Measurements from ENCODE around the gene CLSTN2. TPM values are rescaled to one million over a fixed set of nuclear protein-coding genes. Genes with fewer than 3 reads are reported as not detected.

The CLSTN2 gene
- total and polyA plus RNA-seq, 2 experiments from 2014 or later, result 23.0 to 27.0 TPM

DNA sequence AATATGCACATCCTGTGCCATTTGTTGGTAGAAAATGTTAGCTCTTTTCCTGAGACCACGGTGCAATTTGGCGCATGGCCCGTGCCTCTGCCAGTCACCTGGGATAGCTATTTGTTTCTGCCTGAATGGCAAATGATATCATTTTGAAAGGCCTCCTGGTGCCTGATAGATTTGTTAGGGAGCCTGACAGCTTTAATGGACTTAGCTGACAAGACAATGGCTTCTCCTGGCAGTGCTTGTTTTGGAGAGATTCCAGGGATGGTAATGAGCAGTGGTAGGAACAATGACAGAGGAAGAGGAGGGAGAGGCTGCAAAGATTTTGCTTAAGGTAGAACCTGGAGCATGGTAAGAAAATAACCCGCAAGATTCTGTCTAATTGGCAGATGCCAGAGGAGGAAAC lies 268.5 kb downstream of the CLSTN2 start:
- H3K27ac ChIP-seq, result no peak overlapping the region
- no peaks in the 10 kb centered on the region for H3K79me2 ChIP-seq
- peaks cover 2% of the 10 kb centered on the region for H3K27me3 ChIP-seq
- H4K20me1 ChIP-seq (ENCODE audit: insufficient read depth, poor library complexity, severe bottlenecking), result no peaks in the 10 kb centered on the region
- no peaks in the 10 kb centered on the region for H3K36me3 ChIP-seq (replicated peaks; ENCODE audit: insufficient read depth, low read depth)
- no peak overlapping the region for H3K4me3 ChIP-seq
- no peak for DNase-seq (ENCODE audit: low spot score)
- no peaks in the 10 kb centered on the region for H3K4me1 ChIP-seq (ENCODE audit: insufficient read depth)
- H3K9me3 ChIP-seq (ENCODE audit: low read depth), result no peaks in the 10 kb centered on the region
- WGBS (ENCODE audit: low lambda C conversion rate, missing lambda C conversion rate), result 29% methylated on average over 4 of the region's 4 CpGs
- TF ChIP-seq, protein P1, sequence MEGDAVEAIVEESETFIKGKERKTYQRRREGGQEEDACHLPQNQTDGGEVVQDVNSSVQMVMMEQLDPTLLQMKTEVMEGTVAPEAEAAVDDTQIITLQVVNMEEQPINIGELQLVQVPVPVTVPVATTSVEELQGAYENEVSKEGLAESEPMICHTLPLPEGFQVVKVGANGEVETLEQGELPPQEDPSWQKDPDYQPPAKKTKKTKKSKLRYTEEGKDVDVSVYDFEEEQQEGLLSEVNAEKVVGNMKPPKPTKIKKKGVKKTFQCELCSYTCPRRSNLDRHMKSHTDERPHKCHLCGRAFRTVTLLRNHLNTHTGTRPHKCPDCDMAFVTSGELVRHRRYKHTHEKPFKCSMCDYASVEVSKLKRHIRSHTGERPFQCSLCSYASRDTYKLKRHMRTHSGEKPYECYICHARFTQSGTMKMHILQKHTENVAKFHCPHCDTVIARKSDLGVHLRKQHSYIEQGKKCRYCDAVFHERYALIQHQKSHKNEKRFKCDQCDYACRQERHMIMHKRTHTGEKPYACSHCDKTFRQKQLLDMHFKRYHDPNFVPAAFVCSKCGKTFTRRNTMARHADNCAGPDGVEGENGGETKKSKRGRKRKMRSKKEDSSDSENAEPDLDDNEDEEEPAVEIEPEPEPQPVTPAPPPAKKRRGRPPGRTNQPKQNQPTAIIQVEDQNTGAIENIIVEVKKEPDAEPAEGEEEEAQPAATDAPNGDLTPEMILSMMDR (IDR thresholded peaks at IDR 0.05; ENCODE audit: poor library complexity), result no peak
- no peak for TF ChIP-seq EZH2 (IDR thresholded peaks at IDR 0.05; ENCODE audit: borderline replicate concordance)
- no peak for TF ChIP-seq EZH2phosphoT487 (IDR thresholded peaks at IDR 0.05; ENCODE audit: low read depth, severe bottlenecking, unreplicated experiment)
- H2AFZ ChIP-seq, result no peak overlapping the region
- no peak overlapping the region for H3K4me2 ChIP-seq
- no peaks in the 10 kb centered on the region for H3K9me2 ChIP-seq (replicated peaks; ENCODE audit: insufficient read depth)

- 36% methylated on average over 5 of the region's 5 CpGs for WGBS (ENCODE audit: low lambda C conversion rate, missing lambda C conversion rate)
- Histone ChIP-seq H3K4me1 (ENCODE audit: insufficient read depth) (no peaks in the 10 kb centered on the region), H3K36me3 (replicated peaks; ENCODE audit: insufficient read depth, low read depth) (no peaks in the 10 kb centered on the region), H3K9me3 (ENCODE audit: low read depth) (no peaks in the 10 kb centered on the region), H3K4me2 (no peak overlapping the region), H4K20me1 (ENCODE audit: insufficient read depth, poor library complexity, severe bottlenecking) (no peaks in the 10 kb centered on the region), H3K27me3 (peaks cover 2% of the 10 kb centered on the region), H3K4me3 (no peak overlapping the region), H3K27ac (no peak overlapping the region), H3K9me2 (replicated peaks; ENCODE audit: insufficient read depth) (no peaks in the 10 kb centered on the region), H2AFZ (no peak overlapping the region), H3K79me2 (no peaks in the 10 kb centered on the region)
- no peak for DNase-seq (ENCODE audit: low spot score)
- TF ChIP-seq EZH2phosphoT487 (IDR thresholded peaks at IDR 0.05; ENCODE audit: low read depth, severe bottlenecking, unreplicated experiment), result no peak
- TF ChIP-seq, protein P1 (IDR thresholded peaks at IDR 0.05; ENCODE audit: poor library complexity), result no peak
- TF ChIP-seq EZH2 (IDR thresholded peaks at IDR 0.05; ENCODE audit: borderline replicate concordance), result no peak
These were observed 269.4 kb downstream of the CLSTN2 start for GRCh38 chr3:140204271-140204984.

- no peak for DNase-seq (ENCODE audit: low spot score)
- peaks cover 2% of the 10 kb centered on the region for H3K27me3 ChIP-seq
- H3K4me3 ChIP-seq, result no peak overlapping the region
- H3K9me2 ChIP-seq (replicated peaks; ENCODE audit: insufficient read depth), result no peaks in the 10 kb centered on the region
- 56% methylated on average over 4 of the region's 4 CpGs for WGBS (ENCODE audit: low lambda C conversion rate, missing lambda C conversion rate)
- no peaks in the 10 kb centered on the region for H4K20me1 ChIP-seq (ENCODE audit: insufficient read depth, poor library complexity, severe bottlenecking)
- no peaks in the 10 kb centered on the region for H3K4me1 ChIP-seq (ENCODE audit: insufficient read depth)
- no peak overlapping the region for H3K4me2 ChIP-seq
- no peak overlapping the region for H3K27ac ChIP-seq
- no peaks in the 10 kb centered on the region for H3K79me2 ChIP-seq
- TF ChIP-seq, protein P1 (IDR thresholded peaks at IDR 0.05; ENCODE audit: poor library complexity), result no peak
- no peak for TF ChIP-seq EZH2 (IDR thresholded peaks at IDR 0.05; ENCODE audit: borderline replicate concordance)
- no peak for TF ChIP-seq EZH2phosphoT487 (IDR thresholded peaks at IDR 0.05; ENCODE audit: low read depth, severe bottlenecking, unreplicated experiment)
- H3K9me3 ChIP-seq (ENCODE audit: low read depth), result no peaks in the 10 kb centered on the region
- no peaks in the 10 kb centered on the region for H3K36me3 ChIP-seq (replicated peaks; ENCODE audit: insufficient read depth, low read depth)
- no peak overlapping the region for H2AFZ ChIP-seq
These were observed 270.6 kb downstream of the CLSTN2 start for GRCh38 chr3:140205598-140205997.

All from hepatocyte (in vitro differentiated cells).